Panc1 (cell line): ENCODE data around the gene DUSP11. TPM values are rescaled to one million over a fixed set of nuclear protein-coding genes. Genes with fewer than 3 reads are reported as not detected.

Experiments
- ATAC-seq: fragments of 200-7000 bp; cut with Tn5 transposase; 2 replicates; pipeline ENCODE4 v1.9.1; 2020; ENCODE audit warnings: mild to moderate bottlenecking, moderate library complexity
- BruUV-seq: library from RNA; stranded (reverse); fragments of 400-500 nt; replicated peaks from 2 replicates; lab custom pipeline; 2021; lab: Mats Ljungman, UMichigan
- CTCF ChIA-PET: fragments of 300-600 bp; sonication (Branson Sonifier 250); formaldehyde crosslinking; loops from one replicate; lab custom pipeline; 2022; ENCODE audit warnings: antibody characterized with exemption; lab: Charles Lee
- POLR2A ChIA-PET: fragments of 300-600 bp; sonication (Branson Sonifier 250); formaldehyde crosslinking; loops from one replicate; lab custom pipeline; 2022; ENCODE audit warnings: antibody characterized with exemption; lab: Charles Lee
- DNase-seq: peaks from one replicate; pipeline ENCODE4 v3.0.0-alpha.2; 2010; ENCODE audit warnings: low read depth, low spot score
- H3K27ac ChIP-seq: 2 replicates; pipeline ENCODE4 v1.5.1; 2011; ENCODE audit warnings: mild to moderate bottlenecking, low read length, inconsistent platforms
- H3K27me3 ChIP-seq: fragments of 200-500 bp; sonication (Bioruptor generic); 2 replicates; pipeline ENCODE4 v1.6.0; 2014; ENCODE audit warnings: low read length, inconsistent platforms; ENCODE audit not compliant: control insufficient read depth, insufficient read depth
- H3K36me3 ChIP-seq: fragments of 200-500 bp; sonication (Bioruptor generic); 2 replicates; pipeline ENCODE4 v1.5.1; 2014; ENCODE audit warnings: inconsistent platforms, mild to moderate bottlenecking, low read length, moderate library complexity; ENCODE audit not compliant: control insufficient read depth, insufficient read depth
- H3K4me1 ChIP-seq: 2 replicates; pipeline ENCODE4 v1.5.1; 2011; ENCODE audit warnings: inconsistent platforms, mild to moderate bottlenecking, low read length, moderate library complexity; ENCODE audit not compliant: control insufficient read depth, insufficient read depth
- H3K4me3 ChIP-seq, 2 experiments: 2 replicates each; pipeline ENCODE4 v1.5.1; 2011 to 2012; ENCODE audit warnings: low read depth in 2 of 2, low read length in 2 of 2, mild to moderate bottlenecking in 2 of 2, inconsistent platforms in 1 of 2, moderate library complexity in 1 of 2
- H3K9me3 ChIP-seq: fragments of 200-500 bp; sonication (Bioruptor generic); 2 replicates; pipeline ENCODE4 v1.5.1; 2014; ENCODE audit warnings: low read depth, mild to moderate bottlenecking, inconsistent platforms, low read length, moderate library complexity; ENCODE audit not compliant: control insufficient read depth, insufficient read depth
- POLR2AphosphoS5 ChIP-seq: IDR thresholded peaks from 2 replicates; pipeline ENCODE4 v1.6.1; 2012; ENCODE audit warnings: mild to moderate bottlenecking, low read depth, low read length, moderate library complexity
- SIN3A ChIP-seq: IDR thresholded peaks from 2 replicates; pipeline ENCODE4 v1.6.1; 2012; ENCODE audit warnings: low read depth, mild to moderate bottlenecking, low read length, moderate library complexity, borderline replicate concordance; ENCODE audit not compliant: insufficient read depth
- TCF7L2 ChIP-seq: IDR thresholded peaks from 2 replicates; pipeline ENCODE4 v1.6.1; 2011; ENCODE audit warnings: mild to moderate bottlenecking, low read depth, low read length, inconsistent platforms
- in situ Hi-C: cut with HindIII; loops from 2 replicates; pipeline ENCODE4 v1.10.0; 2016; ENCODE audit warnings: low sequenced_read_pairs, low pct_unique_long_range_greater_than_20kb
- intact Hi-C: fragments of 100-400 bp; cut with micrococcal nuclease; formaldehyde crosslinking; loops from one replicate; pipeline ENCODE4 v1.10.0; 2022; ENCODE audit not compliant: unreplicated experiment
- total RNA-seq: library from RNA; stranded (reverse); gene quantifications from one replicate; pipeline ENCODE4 v1.2.1, GENCODE V29; 2021; ENCODE audit not compliant: unreplicated experiment
- TF ChIP-seq, protein P1 (sequence below): fragments of 450-650 bp; IDR thresholded peaks from 2 replicates; pipeline ENCODE4 v1.5.1; 2017; ENCODE audit warnings: mild to moderate bottlenecking
- TF ChIP-seq, protein P2 (sequence below), 2 experiments: IDR thresholded peaks; 2 replicates each; pipeline ENCODE4 v1.6.1; 2011 to 2012; ENCODE audit warnings: low read depth in 2 of 2, control low read depth in 1 of 2, low read length in 1 of 2, mild to moderate bottlenecking in 1 of 2, moderate library complexity in 1 of 2; ENCODE audit not compliant: insufficient read depth in 1 of 2

DUSP11 gene
- total RNA-seq, 1 experiment from 2014 or later = 16.9 TPM

DNA sequence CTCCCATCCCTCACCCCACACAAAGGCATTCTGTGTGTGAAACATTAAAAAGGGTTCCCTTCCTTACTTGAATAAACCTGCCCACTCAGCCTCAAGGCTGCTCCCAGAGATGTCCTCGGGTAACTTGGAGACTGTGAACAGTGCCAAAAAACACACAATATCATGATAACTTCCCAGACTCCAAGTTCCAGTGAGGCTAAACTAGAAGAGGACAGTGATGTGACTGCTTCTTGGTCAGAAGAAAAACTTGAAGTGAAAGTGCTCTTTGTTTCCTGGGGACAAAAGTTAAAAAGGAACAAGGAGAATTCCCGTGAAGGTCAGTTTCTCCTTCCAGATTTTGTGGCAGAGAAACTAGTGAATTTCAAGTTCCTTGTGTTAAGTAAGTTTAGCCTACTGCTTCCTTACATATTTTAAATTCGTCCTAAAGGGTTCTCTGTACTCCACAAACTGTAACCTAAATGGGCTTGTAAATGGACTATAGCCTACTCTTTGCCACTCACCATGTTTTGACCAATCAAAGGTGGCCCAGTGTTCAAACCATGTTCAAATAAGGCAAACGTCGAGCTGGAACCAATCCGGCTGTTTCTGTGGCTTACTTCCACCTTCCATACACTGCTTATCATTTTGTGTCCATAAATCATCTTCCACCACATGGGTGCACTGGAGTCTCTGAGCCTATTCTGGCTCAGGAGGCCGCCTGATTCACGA is 63.2 kb downstream of the DUSP11 start:
- no TSS peak for BruUV-seq

DNA sequence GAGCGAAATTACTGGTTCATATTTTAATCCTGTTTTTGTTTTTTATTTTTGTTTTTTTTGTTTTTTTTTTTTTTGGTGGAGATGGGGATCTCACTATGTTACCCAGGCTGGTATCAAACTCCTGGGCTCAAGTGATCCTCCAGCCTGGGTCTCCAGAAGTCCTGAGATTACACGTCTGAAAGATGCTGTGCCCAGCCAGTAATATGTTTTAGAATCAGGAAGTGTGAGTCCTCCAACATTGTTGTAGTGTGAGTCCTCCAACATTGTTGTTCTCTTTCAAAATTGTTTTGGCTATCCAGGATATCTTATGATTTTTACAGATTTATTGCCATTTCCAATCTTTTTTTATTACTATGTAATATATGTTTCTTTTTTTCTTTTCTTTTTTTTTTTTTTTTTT is 65.8 kb downstream of the DUSP11 start:
- Histone ChIP-seq H3K4me1 (no peaks in the 10 kb centered on the region), H3K27ac (no peak overlapping the region), H3K27me3 (no peaks in the 10 kb centered on the region), H3K36me3 (no peaks in the 10 kb centered on the region), H3K4me3 (no peak overlapping the region), H3K9me3 (no peaks in the 10 kb centered on the region; the same call in 1 of the 2 replicates)
- ATAC-seq (no peak), DNase-seq (no peak)
- no peak for TF ChIP-seq TCF7L2
- TF ChIP-seq SIN3A = no peak
- TF ChIP-seq, protein P1, sequence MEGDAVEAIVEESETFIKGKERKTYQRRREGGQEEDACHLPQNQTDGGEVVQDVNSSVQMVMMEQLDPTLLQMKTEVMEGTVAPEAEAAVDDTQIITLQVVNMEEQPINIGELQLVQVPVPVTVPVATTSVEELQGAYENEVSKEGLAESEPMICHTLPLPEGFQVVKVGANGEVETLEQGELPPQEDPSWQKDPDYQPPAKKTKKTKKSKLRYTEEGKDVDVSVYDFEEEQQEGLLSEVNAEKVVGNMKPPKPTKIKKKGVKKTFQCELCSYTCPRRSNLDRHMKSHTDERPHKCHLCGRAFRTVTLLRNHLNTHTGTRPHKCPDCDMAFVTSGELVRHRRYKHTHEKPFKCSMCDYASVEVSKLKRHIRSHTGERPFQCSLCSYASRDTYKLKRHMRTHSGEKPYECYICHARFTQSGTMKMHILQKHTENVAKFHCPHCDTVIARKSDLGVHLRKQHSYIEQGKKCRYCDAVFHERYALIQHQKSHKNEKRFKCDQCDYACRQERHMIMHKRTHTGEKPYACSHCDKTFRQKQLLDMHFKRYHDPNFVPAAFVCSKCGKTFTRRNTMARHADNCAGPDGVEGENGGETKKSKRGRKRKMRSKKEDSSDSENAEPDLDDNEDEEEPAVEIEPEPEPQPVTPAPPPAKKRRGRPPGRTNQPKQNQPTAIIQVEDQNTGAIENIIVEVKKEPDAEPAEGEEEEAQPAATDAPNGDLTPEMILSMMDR = no peak
- TF ChIP-seq, protein P2, sequence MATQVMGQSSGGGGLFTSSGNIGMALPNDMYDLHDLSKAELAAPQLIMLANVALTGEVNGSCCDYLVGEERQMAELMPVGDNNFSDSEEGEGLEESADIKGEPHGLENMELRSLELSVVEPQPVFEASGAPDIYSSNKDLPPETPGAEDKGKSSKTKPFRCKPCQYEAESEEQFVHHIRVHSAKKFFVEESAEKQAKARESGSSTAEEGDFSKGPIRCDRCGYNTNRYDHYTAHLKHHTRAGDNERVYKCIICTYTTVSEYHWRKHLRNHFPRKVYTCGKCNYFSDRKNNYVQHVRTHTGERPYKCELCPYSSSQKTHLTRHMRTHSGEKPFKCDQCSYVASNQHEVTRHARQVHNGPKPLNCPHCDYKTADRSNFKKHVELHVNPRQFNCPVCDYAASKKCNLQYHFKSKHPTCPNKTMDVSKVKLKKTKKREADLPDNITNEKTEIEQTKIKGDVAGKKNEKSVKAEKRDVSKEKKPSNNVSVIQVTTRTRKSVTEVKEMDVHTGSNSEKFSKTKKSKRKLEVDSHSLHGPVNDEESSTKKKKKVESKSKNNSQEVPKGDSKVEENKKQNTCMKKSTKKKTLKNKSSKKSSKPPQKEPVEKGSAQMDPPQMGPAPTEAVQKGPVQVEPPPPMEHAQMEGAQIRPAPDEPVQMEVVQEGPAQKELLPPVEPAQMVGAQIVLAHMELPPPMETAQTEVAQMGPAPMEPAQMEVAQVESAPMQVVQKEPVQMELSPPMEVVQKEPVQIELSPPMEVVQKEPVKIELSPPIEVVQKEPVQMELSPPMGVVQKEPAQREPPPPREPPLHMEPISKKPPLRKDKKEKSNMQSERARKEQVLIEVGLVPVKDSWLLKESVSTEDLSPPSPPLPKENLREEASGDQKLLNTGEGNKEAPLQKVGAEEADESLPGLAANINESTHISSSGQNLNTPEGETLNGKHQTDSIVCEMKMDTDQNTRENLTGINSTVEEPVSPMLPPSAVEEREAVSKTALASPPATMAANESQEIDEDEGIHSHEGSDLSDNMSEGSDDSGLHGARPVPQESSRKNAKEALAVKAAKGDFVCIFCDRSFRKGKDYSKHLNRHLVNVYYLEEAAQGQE (IDR thresholded peaks at IDR 0.05; ENCODE audit: insufficient read depth in 1 of 2, low read depth in 2 of 2, low read length in 1 of 2) = no peak
- TF ChIP-seq POLR2AphosphoS5 = no peak
- CTCF ChIA-PET = no interaction called here
- BruUV-seq = no TSS peak
- intact Hi-C loops (no loop called here), in situ Hi-C loops (no loop called here)
- POLR2A ChIA-PET = no interaction called here

More for the DNA sequence above, 63.2 kb downstream of the DUSP11 start:
- CTCF ChIA-PET = no interaction called here
- Histone ChIP-seq H3K9me3 (no peaks in the 10 kb centered on the region; the same call in 1 of the 2 replicates), H3K4me3 (no peak overlapping the region), H3K36me3 (no peaks in the 10 kb centered on the region), H3K27me3 (no peaks in the 10 kb centered on the region), H3K27ac (no peak overlapping the region), H3K4me1 (no peaks in the 10 kb centered on the region)
- ATAC-seq (no peak), DNase-seq (no peak)
- POLR2A ChIA-PET = no interaction called here
- intact Hi-C loops = no loop called here
- in situ Hi-C loops = no loop called here
- TF ChIP-seq, protein P1 = no peak
- TF ChIP-seq POLR2AphosphoS5 = no peak
- TF ChIP-seq SIN3A = no peak
- TF ChIP-seq, protein P2 (IDR thresholded peaks at IDR 0.05; ENCODE audit: insufficient read depth in 1 of 2, low read depth in 2 of 2, low read length in 1 of 2) = no peak
